ENCODE results near the gene TRIP10.
"Not testable (repeated sequence)": the region's sequence is repeated elsewhere in the genome, so short reads cannot be mapped to it uniquely, and the experiment has no call there.

GRCh38 chr19:6771648-6772027, 32.2 kb downstream of the TRIP10 start:
- TF ChIP-seq ATF1 (CRISPR knock-in tag; IDR thresholded peaks at IDR 0.05); KLF6 (CRISPR knock-in tag; IDR thresholded peaks at IDR 0.05); ELF1 (CRISPR knock-in tag; IDR thresholded peaks at IDR 0.05); ZNF724P (CRISPR knock-in tag; IDR thresholded peaks at IDR 0.05; ENCODE audit: borderline replicate concordance); KAT7 (CRISPR knock-in tag; IDR thresholded peaks at IDR 0.05; ENCODE audit: borderline replicate concordance); FOXP1 (IDR thresholded peaks at IDR 0.05); FOXP1 (CRISPR knock-in tag; IDR thresholded peaks at IDR 0.05); ESRRA (CRISPR knock-in tag; IDR thresholded peaks at IDR 0.05; ENCODE audit: low read depth): not testable (repeated sequence)

Data from HepG2 (cell line).